ENCODE data around the gene CHSY1. TPM values are rescaled to one million over a fixed set of nuclear protein-coding genes. Genes with fewer than 3 reads are reported as not detected.

The CHSY1 gene
- total and polyA plus RNA-seq, 9 donors: 23.0 to 69.9 (median 33.0) TPM

GRCh38 chr15:101254157-101255050 lies 2.6 kb upstream of the CHSY1 start:
- Histone ChIP-seq H3K4me3 (no peak overlapping the region), H3K36me3 (no peaks in the 10 kb centered on the region), H3K27ac (no peak overlapping the region), H3K9me3 (no peaks in the 10 kb centered on the region), H3K27me3 (no peaks in the 10 kb centered on the region), H3K4me1 (ENCODE audit: insufficient read depth) (peaks cover 9% of the 10 kb centered on the region)
- intact Hi-C loops (cut with DNase I): loop anchor here (2.0 to 10.0 kb wide), 8 partner anchors 130 to 337 kb away; partner anchors contain the start of gene LRRK1 (in 2 of the 4)
- no peak for TF ChIP-seq POLR2A (IDR thresholded peaks at IDR 0.05)
- no peak for TF ChIP-seq CTCF (IDR thresholded peaks at IDR 0.05)
- no peak for TF ChIP-seq EP300 (IDR thresholded peaks at IDR 0.05)
- 89 to 92% (median 89%) methylated on average over 11 of the region's 11 CpGs for WGBS, 3 donors
- DNase-seq: no peak

GRCh38 chr15:101252836-101253235 lies 988 bp upstream of the CHSY1 start:
- intact Hi-C loops (cut with DNase I): loop anchor here in 3 of 4 donors (5.0 to 10.0 kb wide), 4 partner anchors 128 to 166 kb away; no protein-coding TSS in a partner anchor
- 28 to 34% (median 33%) methylated on average over 3 of the region's 3 CpGs for WGBS, 3 donors
- H3K27ac ChIP-seq: peak overlapping the region in 1 of 2 donors; percentile 88

GRCh38 chr15:101250873-101251829 lies 697 bp downstream of the CHSY1 start:
- intact Hi-C loops (cut with DNase I): loop anchor here in 3 of 4 donors (2.0 to 10.0 kb wide), 5 partner anchors 126 to 164 kb away; no protein-coding TSS in a partner anchor
- Histone ChIP-seq H3K4me3 (peak overlapping the region; percentile 77), H3K36me3 (no peaks in the 10 kb centered on the region), H3K9me3 (no peaks in the 10 kb centered on the region), H3K27ac (peak overlapping the region; percentile 79 to 88), H3K27me3 (no peaks in the 10 kb centered on the region), H3K4me1 (ENCODE audit: insufficient read depth) (peaks cover 14% of the 10 kb centered on the region)
- WGBS, 3 donors: 0% methylated on average over 66 to 141 of the region's 150 CpGs
- DNase-seq: peak in 4 of 5 donors; percentile 50 to 66 (median 56)
- no peak for TF ChIP-seq CTCF (IDR thresholded peaks at IDR 0.05)
- TF ChIP-seq EP300 (IDR thresholded peaks at IDR 0.05): no peak
- TF ChIP-seq POLR2A (IDR thresholded peaks at IDR 0.05): no peak

More at GRCh38 chr15:101252836-101253235, 988 bp upstream of the CHSY1 start:
- TF ChIP-seq POLR2A (IDR thresholded peaks at IDR 0.05) (no peak), EP300 (IDR thresholded peaks at IDR 0.05) (no peak), CTCF (IDR thresholded peaks at IDR 0.05) (no peak)
- Histone ChIP-seq H3K27me3 (no peaks in the 10 kb centered on the region), H3K36me3 (no peaks in the 10 kb centered on the region), H3K4me3 (peak overlapping the region; percentile 77), H3K9me3 (no peaks in the 10 kb centered on the region), H3K4me1 (ENCODE audit: insufficient read depth) (peaks cover 9% of the 10 kb centered on the region)
- DNase-seq: no peak

- no peak for DNase-seq
- H3K4me1 ChIP-seq (ENCODE audit: insufficient read depth): peaks cover 13% of the 10 kb centered on the region
Measured at GRCh38 chr15:101250341-101250831, 1.5 kb downstream of the CHSY1 start.

More at GRCh38 chr15:101250341-101250831, 1.5 kb downstream of the CHSY1 start:
- 1 to 3% (median 3%) methylated on average over 6 of the region's 6 CpGs for WGBS, 3 donors
- Histone ChIP-seq H3K9me3 (no peaks in the 10 kb centered on the region), H3K27me3 (no peaks in the 10 kb centered on the region), H3K27ac (peak overlapping the region in 1 of 2 donors; percentile 57), H3K36me3 (no peaks in the 10 kb centered on the region), H3K4me3 (peak overlapping the region; percentile 69)
- TF ChIP-seq EP300 (IDR thresholded peaks at IDR 0.05) (no peak), CTCF (IDR thresholded peaks at IDR 0.05) (no peak), POLR2A (IDR thresholded peaks at IDR 0.05) (no peak)
- intact Hi-C loops (cut with DNase I): loop anchor here in 3 of 4 donors (2.0 to 10.0 kb wide), 5 partner anchors 126 to 163 kb away; no protein-coding TSS in a partner anchor
